Measurements from ENCODE around the gene TMTC1.

GRCh38 chr12:29795715-29796114 lies 12.0 kb upstream of the TMTC1 start:
- TF ChIP-seq CTCF (IDR thresholded peaks at IDR 0.05 in 8 of 11, conservative IDR thresholded peaks at IDR 0.05 in 3 of 11) (no peak), POLR2A (IDR thresholded peaks at IDR 0.05) (no peak)

Data from spleen (tissue), 7 donors.